Activated naive CD4-positive, alpha-beta T cell treated with anti-CD3 and anti-CD28 coated beads for 36 hours (primary cell): ENCODE data around the gene ATP10A. TPM values are rescaled to one million over a fixed set of nuclear protein-coding genes. Genes with fewer than 3 reads are reported as not detected.
A peak's percentile ranks its signal among the peaks of the same experiment; 100 is the strongest.
"Not testable (repeated sequence)": the region's sequence is repeated elsewhere in the genome, so short reads cannot be mapped to it uniquely, and the experiment has no call there.

Experiments used
- CTCF ChIA-PET: fragments of 350-600 bp; sonication (Branson Sonifier 250); formaldehyde crosslinking; loops from one replicate; lab custom pipeline; 2021; ENCODE audit warnings: antibody characterized with exemption; lab: Charles Lee
- DNase-seq: peaks from one replicate; pipeline ENCODE4 v3.0.0-alpha.2; 2020
- H3K27ac Mint-ChIP-seq: one replicate; pipeline ENCODE4 v1.8.0; 2021; ENCODE audit warnings: mild to moderate bottlenecking, mixed read lengths
- H3K27me3 Mint-ChIP-seq: one replicate; pipeline ENCODE4 v1.8.0; 2021; ENCODE audit warnings: low read depth, mixed read lengths
- H3K36me3 Mint-ChIP-seq: one replicate; pipeline ENCODE4 v1.8.0; 2021; ENCODE audit warnings: low read depth, mixed read lengths
- H3K4me1 Mint-ChIP-seq: one replicate; pipeline ENCODE4 v1.8.0; 2021; ENCODE audit warnings: low read depth, mixed read lengths
- H3K4me3 Mint-ChIP-seq: one replicate; pipeline ENCODE4 v1.8.0; 2021; ENCODE audit warnings: mild to moderate bottlenecking, moderate library complexity, mixed read lengths
- H3K9me3 Mint-ChIP-seq: one replicate; pipeline ENCODE4 v1.8.0; 2021; ENCODE audit warnings: mixed read lengths
- intact Hi-C: fragments of 100-400 bp; cut with micrococcal nuclease; formaldehyde crosslinking; loops from one replicate; pipeline ENCODE4 v1.15.1; 2023
- total RNA-seq, 2 experiments: library from RNA; stranded (reverse); gene quantifications; one replicate each; pipeline ENCODE4 v1.2.3, GENCODE V29; 2021

The ATP10A gene
- total RNA-seq, 2 experiments from 2014 or later: 11.9 to 13.0 TPM

DNA sequence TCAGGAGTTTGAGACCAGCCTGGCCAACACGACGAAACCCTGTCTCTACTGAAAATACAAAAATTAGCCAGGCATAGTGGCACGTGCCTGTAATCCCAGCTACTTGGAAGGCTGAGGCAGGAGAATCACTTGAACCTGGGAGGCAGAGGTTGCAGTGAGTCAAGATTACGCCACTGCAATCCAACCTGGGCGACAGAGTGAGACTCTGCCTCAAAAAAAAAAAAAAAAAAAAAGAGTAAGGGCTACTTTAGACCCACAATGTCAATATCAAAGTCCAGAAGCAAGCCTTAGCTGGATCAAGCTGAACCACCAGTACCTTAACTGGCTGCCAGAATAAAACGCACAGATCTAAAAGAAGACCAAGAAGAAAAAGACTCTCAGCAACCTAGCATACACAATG is 17.8 kb upstream of the ATP10A start:
- H3K27me3 Mint-ChIP-seq, H3K27ac Mint-ChIP-seq, H3K4me3 Mint-ChIP-seq, H3K36me3 Mint-ChIP-seq, H3K9me3 Mint-ChIP-seq, DNase-seq, intact Hi-C loops, H3K4me1 Mint-ChIP-seq: not testable (repeated sequence)
- CTCF ChIA-PET: interaction anchor here (0.6 kb wide), 1 partner anchor 921 kb away, joined by 3 read pairs; no protein-coding TSS in a partner anchor

DNA sequence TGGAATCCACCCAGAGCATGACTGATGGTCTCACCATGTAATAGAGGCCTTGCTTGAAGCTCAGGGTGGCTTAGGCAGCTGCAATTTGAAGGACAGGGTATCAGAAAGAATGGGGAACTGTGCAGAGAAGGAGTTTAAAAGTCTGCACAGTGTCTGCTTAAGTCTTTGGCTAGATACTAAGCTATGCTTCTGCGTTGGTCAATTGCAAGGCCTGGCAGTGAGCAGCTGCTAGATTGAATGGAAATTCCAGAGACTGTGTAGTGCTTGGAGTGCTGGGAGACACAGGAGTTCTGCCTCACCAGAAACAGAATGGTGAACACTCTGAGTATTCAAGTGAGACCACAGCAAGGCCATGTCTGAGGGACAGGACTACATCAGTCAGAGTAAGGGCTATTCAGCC is 17.3 kb upstream of the ATP10A start:
- Mint-ChIP-seq H3K36me3 (no peaks in the 10 kb centered on the region), H3K27ac (no peak overlapping the region), H3K9me3 (no peaks in the 10 kb centered on the region), H3K4me3 (no peak overlapping the region), H3K4me1 (no peaks in the 10 kb centered on the region), H3K27me3 (no peaks in the 10 kb centered on the region)
- CTCF ChIA-PET: interaction anchor here (0.6 kb wide), 1 partner anchor 921 kb away, joined by 3 read pairs; no protein-coding TSS in a partner anchor
- intact Hi-C loops: no loop called here
- no peak for DNase-seq

DNA sequence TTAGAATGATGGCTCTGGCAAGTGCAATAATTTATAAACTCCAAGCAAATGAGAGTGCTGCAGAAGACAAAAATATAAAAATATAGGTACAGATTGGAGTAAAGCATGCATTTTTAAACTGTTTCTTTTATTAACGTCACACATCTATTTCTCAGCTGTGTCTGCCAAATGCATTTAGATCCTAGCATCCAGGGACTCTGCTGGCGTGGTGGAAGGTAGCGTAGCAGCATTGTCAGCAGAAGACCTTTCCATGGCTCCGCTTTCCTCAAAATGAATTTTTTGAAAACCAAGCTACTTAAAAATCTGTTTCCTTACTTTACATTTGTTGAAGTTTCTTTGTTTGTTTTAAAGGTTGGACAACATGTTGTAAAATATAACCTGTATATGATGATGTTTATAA is 16.3 kb upstream of the ATP10A start:
- CTCF ChIA-PET: interaction anchor here (0.7 kb wide), 1 partner anchor 54 kb away, joined by 3 read pairs; no protein-coding TSS in a partner anchor
- no peaks in the 10 kb centered on the region for H3K36me3 Mint-ChIP-seq
- intact Hi-C loops: no loop called here
- no peaks in the 10 kb centered on the region for H3K27me3 Mint-ChIP-seq
- H3K4me3 Mint-ChIP-seq: no peak overlapping the region
- H3K27ac Mint-ChIP-seq: no peak overlapping the region
- no peaks in the 10 kb centered on the region for H3K9me3 Mint-ChIP-seq
- H3K4me1 Mint-ChIP-seq: no peaks in the 10 kb centered on the region
- no peak for DNase-seq

DNA sequence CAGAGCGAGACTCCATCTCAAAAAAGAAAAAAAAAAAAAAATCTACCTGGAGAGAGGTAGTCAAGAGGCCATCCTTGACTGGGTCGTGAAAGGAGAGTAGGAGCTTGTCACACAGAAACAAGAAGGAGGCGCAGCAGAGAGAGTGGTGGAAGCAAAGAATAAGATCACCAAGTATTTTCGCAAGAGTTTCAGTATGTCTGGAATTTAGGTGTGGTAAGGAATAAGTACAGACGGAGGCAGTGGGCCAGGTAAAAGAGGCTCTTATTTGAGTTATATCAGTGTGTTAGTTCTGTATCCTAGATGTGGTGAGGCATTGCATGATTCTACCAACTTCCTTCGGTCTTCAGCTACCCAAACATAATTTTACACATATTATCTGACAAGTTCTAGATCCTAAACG is 14.6 kb upstream of the ATP10A start:
- Mint-ChIP-seq H3K27me3 (no peaks in the 10 kb centered on the region), H3K9me3 (no peaks in the 10 kb centered on the region), H3K27ac (no peak overlapping the region), H3K4me1 (no peaks in the 10 kb centered on the region), H3K4me3 (no peak overlapping the region), H3K36me3 (no peaks in the 10 kb centered on the region)
- CTCF ChIA-PET: interaction anchor here (0.6 to 2.1 kb wide), 3 partner anchors 43 to 167 kb away, joined by 5 to 7 read pairs (median 5); no protein-coding TSS in a partner anchor
- no peak for DNase-seq
- intact Hi-C loops: no loop called here

DNA sequence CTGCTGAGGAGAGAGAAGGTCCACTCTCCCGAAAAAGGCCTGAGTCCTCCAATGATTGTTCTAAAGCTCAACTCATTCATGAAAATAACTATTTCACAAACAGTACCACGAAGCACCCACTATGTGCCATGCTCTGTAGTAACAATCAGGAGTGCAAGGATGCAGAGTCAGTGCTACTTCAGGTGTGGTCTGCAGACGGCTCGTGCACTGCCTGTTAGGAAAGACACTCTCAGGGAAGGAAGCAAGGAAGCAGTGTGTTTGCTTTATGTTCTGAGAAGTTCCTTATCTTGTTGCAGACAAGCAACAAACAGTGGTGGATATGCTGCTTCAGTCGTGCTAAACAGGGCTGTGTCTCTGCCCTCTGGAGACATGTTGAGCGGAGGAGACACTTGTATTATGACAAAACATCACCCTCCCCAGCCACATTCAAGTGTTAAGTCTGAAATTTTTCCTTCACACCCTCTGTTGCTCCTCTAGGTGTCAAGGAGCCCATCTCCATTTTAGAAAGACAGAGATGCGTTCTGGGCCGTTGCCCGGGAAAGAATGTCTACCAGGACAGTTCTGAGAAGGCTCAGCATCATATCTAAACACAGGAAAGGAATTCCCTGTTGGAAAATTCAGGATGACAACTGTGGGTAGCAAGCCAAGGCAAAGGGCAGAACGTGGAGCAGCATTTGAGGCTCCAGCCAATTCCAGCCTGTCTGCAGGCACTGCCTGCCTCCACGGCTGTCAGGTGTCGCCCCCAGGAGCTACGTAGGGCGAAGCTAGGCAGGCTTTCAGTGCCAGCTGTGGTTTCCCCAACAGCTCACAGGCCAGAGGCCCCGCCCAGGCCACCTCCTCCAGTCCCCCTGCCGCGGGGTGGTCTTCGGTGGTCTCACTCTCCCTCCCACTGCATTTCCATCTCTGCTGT is 13.4 kb upstream of the ATP10A start:
- Mint-ChIP-seq H3K4me3 (no peak overlapping the region), H3K36me3 (no peaks in the 10 kb centered on the region), H3K27me3 (no peaks in the 10 kb centered on the region), H3K27ac (no peak overlapping the region), H3K9me3 (no peaks in the 10 kb centered on the region), H3K4me1 (no peaks in the 10 kb centered on the region)
- no peak for DNase-seq
- intact Hi-C loops: no loop called here
- CTCF ChIA-PET: interaction anchor here (0.6 to 2.1 kb wide), 2 partner anchors 69 to 166 kb away, joined by 4 to 7 read pairs; no protein-coding TSS in a partner anchor

DNA sequence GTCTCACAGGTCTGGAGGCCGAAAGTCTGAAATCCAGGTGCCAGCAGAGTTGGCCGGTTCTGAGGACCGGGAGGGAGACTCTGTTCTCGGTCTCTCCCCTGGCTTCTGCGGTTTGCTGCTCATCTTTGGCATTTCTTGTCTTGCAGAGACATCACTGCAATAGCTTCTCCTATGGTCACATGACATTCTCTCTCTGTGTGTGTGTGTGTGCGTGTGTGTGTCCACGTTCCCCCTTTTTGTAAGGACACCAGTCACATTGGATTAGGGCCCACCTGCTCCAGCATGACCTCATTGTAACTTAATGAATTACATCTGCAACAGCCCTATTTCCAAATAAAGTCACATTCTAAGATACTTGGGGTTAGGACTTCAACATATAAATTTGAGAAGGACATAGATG is 12.4 kb upstream of the ATP10A start:
- DNase-seq: no peak
- Mint-ChIP-seq H3K36me3 (no peaks in the 10 kb centered on the region), H3K9me3 (no peaks in the 10 kb centered on the region), H3K27me3 (no peaks in the 10 kb centered on the region), H3K27ac (no peak overlapping the region), H3K4me3 (no peak overlapping the region), H3K4me1 (no peaks in the 10 kb centered on the region)
- CTCF ChIA-PET: no interaction called here
- intact Hi-C loops: no loop called here

DNA sequence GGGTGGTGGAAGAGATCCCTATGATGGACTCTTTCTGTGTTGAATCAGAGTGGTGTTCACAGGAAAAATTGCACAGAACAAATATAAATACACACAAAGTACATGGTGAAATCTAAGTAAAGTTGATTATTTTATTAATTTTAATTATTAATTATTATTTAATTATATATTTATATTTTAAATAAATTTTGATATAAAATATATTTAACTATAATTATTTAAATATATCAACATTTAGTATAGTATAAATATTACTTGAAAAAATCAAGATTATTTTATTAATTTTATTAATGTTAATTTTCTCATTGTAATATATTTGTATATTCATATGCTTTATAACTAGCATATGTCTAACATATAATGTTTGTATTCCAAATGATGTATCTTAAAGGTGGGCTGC is 11.3 kb upstream of the ATP10A start:
- Mint-ChIP-seq H3K9me3 (no peaks in the 10 kb centered on the region), H3K27me3 (no peaks in the 10 kb centered on the region), H3K27ac (no peak overlapping the region), H3K36me3 (no peaks in the 10 kb centered on the region), H3K4me3 (no peak overlapping the region), H3K4me1 (peaks cover 3% of the 10 kb centered on the region)
- DNase-seq: no peak
- intact Hi-C loops: no loop called here
- CTCF ChIA-PET: no interaction called here

DNA sequence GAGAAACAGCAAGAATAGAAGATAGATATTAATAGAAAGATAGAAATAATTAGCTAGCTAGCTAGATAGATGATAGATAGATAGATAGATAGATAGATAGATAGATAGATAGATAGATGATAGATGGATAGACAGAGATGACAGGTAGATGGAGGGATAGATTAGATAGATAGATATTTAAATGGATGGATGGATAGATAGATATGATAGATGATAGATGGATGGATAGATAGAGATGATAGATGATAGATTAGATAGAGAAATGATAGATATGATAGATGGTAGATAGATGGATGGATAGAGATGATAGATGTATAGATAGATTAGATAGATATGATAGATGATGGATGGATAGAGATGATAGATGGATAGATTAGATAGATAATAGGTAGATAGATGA is 8.3 kb upstream of the ATP10A start:
- intact Hi-C loops: no loop called here
- H3K36me3 Mint-ChIP-seq: no peaks in the 10 kb centered on the region
- no peak overlapping the region for H3K4me3 Mint-ChIP-seq
- H3K27ac Mint-ChIP-seq: no peak overlapping the region
- H3K27me3 Mint-ChIP-seq: no peaks in the 10 kb centered on the region
- peaks cover 4% of the 10 kb centered on the region for H3K4me1 Mint-ChIP-seq
- CTCF ChIA-PET: no interaction called here
- no peak for DNase-seq
- H3K9me3 Mint-ChIP-seq: no peaks in the 10 kb centered on the region

DNA sequence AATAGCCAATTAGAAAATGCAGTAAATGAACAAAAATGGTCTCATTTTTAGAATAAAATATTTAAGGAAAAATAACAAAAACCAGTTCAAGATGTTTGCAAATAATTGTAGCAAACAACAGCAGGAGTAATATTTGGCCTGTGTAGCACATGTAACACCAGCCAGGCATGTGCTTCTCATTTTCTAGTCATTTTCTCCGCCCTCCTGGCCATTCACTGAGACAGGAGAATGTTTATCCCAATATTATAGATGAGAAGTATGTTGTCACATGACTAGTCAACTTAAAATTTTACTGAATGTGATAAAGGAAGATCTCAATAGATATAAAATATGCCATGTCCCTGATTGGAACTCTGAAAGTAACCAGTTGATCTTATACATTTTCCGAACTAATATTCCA is 7.8 kb upstream of the ATP10A start:
- Mint-ChIP-seq H3K27me3 (no peaks in the 10 kb centered on the region), H3K9me3 (no peaks in the 10 kb centered on the region), H3K4me3 (no peak overlapping the region), H3K36me3 (no peaks in the 10 kb centered on the region), H3K4me1 (peaks cover 4% of the 10 kb centered on the region), H3K27ac (no peak overlapping the region)
- no peak for DNase-seq
- intact Hi-C loops: no loop called here
- CTCF ChIA-PET: no interaction called here

DNA sequence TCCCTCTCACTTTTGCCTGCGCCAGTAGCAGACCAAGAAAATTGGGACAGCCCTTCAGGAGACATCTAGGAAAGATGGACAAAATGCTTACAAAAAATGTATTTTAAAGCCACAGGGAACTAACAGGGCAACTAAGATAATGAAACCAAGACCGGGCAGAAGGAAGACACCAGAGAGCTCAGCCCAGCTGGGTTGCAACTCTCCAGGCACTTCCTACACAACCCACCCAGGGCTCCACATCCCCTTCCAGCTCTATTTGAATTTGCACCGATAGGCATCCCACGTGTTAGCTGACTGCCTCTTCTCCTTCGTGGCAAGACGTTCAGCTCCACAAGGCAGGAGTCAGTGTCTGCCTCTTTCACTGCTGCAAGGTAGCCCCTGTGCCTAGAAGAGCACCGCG is 6.6 kb upstream of the ATP10A start:
- Mint-ChIP-seq H3K4me1 (peaks cover 4% of the 10 kb centered on the region), H3K27ac (no peak overlapping the region), H3K4me3 (no peak overlapping the region), H3K9me3 (no peaks in the 10 kb centered on the region), H3K36me3 (no peaks in the 10 kb centered on the region), H3K27me3 (no peaks in the 10 kb centered on the region)
- CTCF ChIA-PET: no interaction called here
- intact Hi-C loops: no loop called here
- DNase-seq: no peak

DNA sequence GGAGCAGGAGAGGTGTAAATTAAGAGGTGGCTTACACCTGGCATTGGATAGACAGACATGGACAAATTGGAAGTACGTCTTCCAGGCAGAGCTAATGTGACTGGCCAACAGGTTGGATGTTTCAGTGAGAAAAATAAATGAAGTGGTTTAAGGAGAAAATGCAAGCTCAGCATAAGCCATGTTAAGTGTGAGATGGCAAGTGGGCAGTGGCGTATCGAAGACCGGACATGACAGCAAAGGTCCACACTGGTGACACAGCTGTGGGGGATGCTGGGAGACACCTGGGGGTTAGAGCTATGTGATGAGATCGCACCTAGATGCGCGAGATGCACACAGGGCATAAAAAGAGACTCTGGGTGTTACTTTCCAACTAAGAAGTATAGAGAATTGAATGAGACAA is 3.7 kb upstream of the ATP10A start:
- peaks cover 9% of the 10 kb centered on the region for H3K4me1 Mint-ChIP-seq
- H3K9me3 Mint-ChIP-seq: no peaks in the 10 kb centered on the region
- no peaks in the 10 kb centered on the region for H3K27me3 Mint-ChIP-seq
- DNase-seq: no peak
- H3K36me3 Mint-ChIP-seq: no peaks in the 10 kb centered on the region
- no peak overlapping the region for H3K27ac Mint-ChIP-seq
- CTCF ChIA-PET: interaction anchor here (0.6 kb wide), 1 partner anchor 24 kb away, joined by 4 read pairs; no protein-coding TSS in a partner anchor
- intact Hi-C loops: no loop called here
- H3K4me3 Mint-ChIP-seq: no peak overlapping the region

DNA sequence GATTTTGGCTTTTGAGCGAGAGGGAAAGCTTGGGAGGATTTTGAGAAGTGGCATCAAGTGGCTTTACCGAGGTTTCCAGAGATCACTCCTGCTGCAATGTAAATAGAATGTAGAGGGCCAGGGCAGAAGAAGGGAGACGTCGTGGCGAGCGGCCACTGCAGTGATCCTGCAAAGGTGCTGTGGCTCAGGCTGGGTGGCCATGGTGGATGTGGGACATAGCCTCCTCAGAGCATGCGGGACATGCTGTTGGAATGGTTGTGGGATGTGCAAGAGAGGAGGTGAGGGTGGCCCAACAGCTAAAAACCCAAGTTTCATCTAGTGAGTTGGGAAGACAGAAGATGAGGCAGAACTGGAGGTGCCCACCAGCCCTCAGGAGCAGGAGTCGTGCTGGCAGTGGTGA is 3.1 kb upstream of the ATP10A start:
- no peak overlapping the region for H3K4me3 Mint-ChIP-seq
- intact Hi-C loops: no loop called here
- H3K4me1 Mint-ChIP-seq: peaks cover 9% of the 10 kb centered on the region
- H3K27me3 Mint-ChIP-seq: no peaks in the 10 kb centered on the region
- CTCF ChIA-PET: interaction anchor here (1.4 kb wide), 1 partner anchor 67 kb away, joined by 4 read pairs; no protein-coding TSS in a partner anchor
- H3K9me3 Mint-ChIP-seq: no peaks in the 10 kb centered on the region
- no peak overlapping the region for H3K27ac Mint-ChIP-seq
- peaks cover 5% of the 10 kb centered on the region for H3K36me3 Mint-ChIP-seq
- DNase-seq: no peak

DNA sequence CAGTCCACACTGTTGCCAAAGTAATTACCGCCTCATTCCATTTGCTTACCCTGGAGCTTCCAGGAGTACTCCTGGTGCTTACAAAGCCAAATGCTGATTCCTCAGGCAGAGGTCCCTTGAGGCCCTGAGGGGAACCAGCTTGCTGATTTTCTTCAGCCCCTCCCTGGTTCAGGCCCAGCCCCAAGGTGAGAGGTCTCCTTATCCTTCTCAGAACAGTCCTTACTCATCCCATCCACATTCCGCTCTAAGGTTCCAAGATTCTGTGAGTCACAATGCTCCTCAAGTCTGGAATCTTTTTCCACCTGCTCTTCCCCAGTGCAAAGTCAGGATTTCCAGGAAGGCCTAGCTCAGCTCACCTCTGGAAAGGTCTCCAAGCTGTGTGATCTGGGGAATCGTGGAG is 1.8 kb upstream of the ATP10A start:
- DNase-seq: no peak
- Mint-ChIP-seq H3K27ac (peak overlapping the region; percentile 30), H3K4me3 (no peak overlapping the region), H3K36me3 (peaks cover 18% of the 10 kb centered on the region), H3K9me3 (no peaks in the 10 kb centered on the region), H3K4me1 (peaks cover 17% of the 10 kb centered on the region), H3K27me3 (no peaks in the 10 kb centered on the region)
- intact Hi-C loops: loop anchor here (5.0 kb wide), 1 partner anchor 128 kb away; no protein-coding TSS in a partner anchor
- CTCF ChIA-PET: interaction anchor here (0.6 to 1.4 kb wide), 3 partner anchors 18 to 118 kb away, joined by 3 to 5 read pairs (median 4); no protein-coding TSS in a partner anchor
